ENCODE results near the gene CXCR5.
"Not testable (repeated sequence)": the region's sequence is repeated elsewhere in the genome, so short reads cannot be mapped to it uniquely, and the experiment has no call there.

CXCR5 gene, protein sequence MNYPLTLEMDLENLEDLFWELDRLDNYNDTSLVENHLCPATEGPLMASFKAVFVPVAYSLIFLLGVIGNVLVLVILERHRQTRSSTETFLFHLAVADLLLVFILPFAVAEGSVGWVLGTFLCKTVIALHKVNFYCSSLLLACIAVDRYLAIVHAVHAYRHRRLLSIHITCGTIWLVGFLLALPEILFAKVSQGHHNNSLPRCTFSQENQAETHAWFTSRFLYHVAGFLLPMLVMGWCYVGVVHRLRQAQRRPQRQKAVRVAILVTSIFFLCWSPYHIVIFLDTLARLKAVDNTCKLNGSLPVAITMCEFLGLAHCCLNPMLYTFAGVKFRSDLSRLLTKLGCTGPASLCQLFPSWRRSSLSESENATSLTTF

DNA sequence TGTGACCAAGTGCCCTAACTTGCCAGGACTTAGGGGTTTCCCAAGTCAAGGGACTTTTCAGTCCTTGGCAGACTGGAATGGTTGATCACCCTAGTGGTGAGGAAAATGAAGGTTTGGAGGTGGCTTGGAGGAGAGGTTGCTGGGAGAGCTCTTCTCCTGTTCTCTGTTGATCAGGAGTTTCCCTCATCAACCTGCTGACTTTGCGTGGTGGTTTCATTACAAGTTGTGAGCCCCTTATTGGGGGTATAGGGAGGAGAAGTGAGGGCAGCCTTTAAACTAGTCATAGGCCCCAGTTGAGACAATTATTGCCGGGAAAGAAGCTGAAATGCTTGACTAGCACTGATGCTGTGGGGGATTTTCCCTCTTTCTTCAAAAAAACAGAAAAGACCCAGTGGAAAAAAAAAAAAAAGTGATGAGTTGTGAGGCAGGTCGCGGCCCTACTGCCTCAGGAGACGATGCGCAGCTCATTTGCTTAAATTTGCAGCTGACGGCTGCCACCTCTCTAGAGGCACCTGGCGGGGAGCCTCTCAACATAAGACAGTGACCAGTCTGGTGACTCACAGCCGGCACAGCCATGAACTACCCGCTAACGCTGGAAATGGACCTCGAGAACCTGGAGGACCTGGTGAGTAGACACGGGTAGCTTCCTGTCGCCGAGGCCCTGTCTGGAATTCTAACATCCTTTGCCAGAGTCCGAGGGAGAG is at the start of gene CXCR5:
CXCR5 (plus strand) TSS at position 525 of the 704 bp plus-strand sequence; CDS start at position 575, 50 bp downstream.
- in situ Hi-C loops (cut with MboI; ENCODE audit: low sequenced_read_pairs): no loop called here

DNA sequence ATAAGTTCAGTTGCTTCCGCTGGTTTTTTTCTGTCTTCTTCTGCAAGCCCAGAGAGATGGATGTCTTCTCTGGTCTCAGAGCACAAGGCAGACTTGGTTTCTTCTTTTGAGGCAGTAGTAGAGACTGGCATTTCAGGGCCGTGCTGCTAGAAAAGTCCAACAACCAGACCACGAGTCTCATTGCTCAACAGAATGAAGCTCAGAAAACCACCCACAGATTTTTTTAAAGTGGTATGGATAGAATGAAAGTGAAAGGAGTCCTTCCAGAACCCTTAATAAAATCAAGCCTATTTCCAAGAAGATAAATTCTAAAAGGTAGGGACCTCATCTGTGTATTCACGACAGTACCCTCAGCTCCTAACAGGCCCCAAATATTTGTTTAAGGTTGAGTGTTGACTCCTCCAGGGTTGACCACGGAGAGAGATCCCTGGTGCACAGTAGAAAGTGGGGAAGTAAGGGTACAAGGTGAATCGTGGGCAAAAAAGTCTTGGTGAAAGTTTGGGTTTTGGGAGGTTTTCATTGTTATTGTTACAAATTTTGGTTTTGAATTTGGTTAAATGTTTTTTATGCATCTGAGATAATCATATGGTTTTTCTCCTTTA is 49.2 kb upstream of the CXCR5 start:
- in situ Hi-C loops (cut with MboI; ENCODE audit: low sequenced_read_pairs): no loop called here

DNA sequence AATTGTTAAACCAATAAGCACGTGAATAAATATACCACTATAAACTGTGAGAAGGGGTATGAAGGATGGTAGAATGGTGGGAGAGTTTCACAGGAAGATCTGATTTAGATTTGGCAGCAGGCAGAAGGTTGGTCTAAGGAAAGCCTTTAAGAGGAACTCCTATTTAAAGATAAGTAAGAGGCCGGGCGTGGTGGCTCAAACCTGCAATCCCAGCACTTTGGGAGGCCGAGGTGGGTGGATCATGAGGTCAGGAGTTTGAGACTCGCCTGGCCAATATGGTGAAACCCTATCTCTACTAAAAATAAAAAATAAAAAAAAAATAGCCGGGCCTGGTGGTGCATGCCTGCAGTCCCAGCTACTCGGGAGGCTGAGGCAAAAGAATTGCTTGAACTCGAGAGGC is 45.8 kb upstream of the CXCR5 start:
- in situ Hi-C loops (cut with MboI; ENCODE audit: low sequenced_read_pairs): no loop called here

DNA sequence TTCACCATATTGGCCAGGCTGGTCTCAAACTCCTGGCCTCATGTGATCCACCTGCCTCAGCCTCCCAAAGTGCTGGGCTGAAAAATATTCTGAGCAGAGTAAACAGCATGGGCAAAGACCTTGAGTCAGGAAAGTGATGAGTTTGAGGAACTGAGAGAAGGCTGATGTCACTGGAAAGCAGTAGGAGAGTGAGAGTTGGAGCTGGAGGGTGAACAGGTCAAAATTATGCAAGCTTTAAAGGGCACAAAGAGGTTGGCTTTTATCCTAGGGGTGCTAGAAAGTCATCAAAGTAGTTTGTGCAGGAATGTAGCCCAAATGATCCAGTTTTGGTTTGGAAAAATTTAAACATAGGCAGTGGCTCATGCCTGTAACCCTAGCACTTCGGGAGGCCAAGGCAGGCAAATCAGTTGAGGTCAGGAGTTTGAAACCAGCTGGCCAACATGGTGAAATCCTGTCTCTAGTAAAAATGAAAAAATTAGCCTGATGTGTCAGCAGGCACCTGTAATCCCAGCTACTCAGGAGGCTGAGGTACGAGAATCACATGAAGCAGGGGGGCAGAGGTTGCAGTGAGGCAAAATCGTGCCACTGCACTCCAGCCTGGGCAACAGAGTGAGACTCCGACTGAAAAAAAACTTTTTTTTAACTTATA is 44.7 kb upstream of the CXCR5 start:
- in situ Hi-C loops (cut with MboI; ENCODE audit: low sequenced_read_pairs): no loop called here

DNA sequence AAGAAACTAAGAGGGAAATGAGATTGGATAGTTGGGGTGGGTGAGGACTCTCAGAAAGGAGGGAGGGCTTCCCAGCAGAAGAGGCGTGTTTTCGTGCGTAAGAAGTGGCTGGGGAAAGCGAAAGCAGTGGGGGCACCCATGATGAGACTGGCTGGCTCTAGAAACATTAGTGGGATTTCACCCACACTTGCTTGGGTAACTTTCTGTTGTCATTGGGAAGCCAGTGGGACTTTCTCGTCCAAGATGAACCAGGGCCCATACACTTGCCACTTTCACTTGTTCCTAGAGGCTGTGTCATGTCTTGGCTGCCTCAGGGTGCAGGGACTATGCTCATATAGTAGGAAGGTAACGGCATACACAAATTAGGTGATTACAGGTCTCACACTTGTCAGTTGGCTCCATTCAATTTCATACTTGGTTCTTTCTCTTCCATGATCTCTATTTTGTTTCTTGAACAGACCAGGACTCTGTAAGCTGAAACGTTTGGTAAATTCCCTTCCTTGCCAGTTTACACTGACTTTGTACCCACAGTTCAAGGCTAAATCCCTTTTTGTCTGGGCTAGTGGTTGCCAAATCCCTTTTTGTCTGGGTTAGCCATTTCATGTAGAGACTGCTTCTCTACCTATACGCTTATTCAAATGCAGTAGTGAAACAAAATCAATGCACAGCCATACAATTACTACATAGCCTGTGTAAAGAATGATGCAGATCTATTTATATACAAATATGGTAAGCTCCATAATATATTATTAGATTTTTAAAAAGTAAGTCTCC is 42.0 kb upstream of the CXCR5 start:
- in situ Hi-C loops (cut with MboI; ENCODE audit: low sequenced_read_pairs): no loop called here

DNA sequence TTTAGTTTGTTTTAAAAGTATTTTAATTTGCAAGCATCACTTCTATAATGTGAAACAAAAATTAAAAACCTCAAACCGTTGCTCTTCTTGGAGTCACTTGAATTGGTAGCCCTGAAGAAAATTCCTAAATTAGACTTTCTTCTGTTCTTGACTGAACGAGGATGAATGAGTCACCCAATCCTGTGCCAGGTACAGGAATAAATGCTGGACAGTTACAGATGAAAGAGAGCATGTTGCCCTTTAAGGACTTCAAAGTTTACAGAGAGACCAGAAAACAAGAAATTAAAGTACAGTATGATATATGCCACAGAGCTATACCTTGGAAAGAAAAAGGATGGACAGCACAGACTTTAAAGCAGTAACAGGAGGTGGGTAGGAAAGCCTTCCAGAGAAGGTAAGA is 41.3 kb upstream of the CXCR5 start:
- in situ Hi-C loops (cut with MboI; ENCODE audit: low sequenced_read_pairs): no loop called here

DNA sequence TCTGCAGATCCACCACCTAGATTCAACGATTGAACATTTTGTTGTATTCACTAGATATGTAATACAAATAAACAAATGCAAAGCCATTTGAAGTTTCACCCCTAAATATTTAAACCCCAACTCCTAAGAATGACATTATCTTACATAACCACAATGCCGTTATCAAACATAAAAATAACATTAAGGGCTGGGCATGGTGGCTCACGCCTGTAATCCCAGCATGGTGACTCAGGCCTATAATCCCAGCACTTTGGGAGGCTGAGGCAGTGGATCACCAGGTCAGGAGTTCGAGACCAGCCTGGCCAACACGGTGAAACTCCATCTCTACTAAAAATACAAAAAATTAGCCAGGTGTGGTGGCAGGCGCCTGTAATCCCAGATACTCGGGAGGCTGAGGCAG is 40.8 kb upstream of the CXCR5 start:
- in situ Hi-C loops (cut with MboI; ENCODE audit: low sequenced_read_pairs): not testable (repeated sequence)

DNA sequence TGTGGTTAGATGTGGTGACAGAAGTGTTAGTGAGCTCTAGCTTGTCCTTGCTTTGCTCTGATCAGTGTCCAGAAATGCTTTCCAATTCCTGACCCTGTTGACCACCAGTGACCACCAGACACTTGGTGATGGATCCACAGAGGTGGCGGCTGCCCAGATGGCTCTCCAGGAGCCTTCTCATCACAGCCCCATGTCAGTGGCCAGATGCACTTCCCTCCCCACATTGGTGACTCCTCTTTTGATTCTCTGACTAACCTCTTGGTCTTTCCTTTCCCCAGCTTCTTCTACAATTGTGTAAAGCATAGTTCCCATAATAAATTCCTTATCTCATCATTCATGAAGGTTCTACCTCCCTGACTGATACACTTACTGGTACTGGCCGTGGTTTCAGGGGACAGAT is 40.1 kb upstream of the CXCR5 start:
- in situ Hi-C loops (cut with MboI; ENCODE audit: low sequenced_read_pairs): no loop called here

DNA sequence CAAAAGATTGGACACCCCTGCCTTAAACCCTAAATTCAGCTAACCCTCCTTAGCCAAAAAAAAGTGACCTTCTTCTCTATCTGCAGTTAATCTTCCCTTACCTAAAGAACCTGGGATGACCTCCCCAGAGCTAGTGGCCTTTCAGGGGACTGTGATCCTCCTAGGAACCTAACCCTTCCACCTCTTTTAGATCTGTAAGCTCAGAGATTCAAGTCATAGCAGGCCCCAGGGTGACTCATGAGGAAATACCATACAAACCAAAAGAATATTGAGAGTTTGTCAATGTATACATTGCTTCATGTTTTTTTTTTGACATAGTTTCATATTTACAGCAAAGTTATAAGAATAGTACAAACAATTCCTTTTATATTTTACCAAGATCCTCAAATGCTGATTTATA is 38.3 kb upstream of the CXCR5 start:
- in situ Hi-C loops (cut with MboI; ENCODE audit: low sequenced_read_pairs): no loop called here

DNA sequence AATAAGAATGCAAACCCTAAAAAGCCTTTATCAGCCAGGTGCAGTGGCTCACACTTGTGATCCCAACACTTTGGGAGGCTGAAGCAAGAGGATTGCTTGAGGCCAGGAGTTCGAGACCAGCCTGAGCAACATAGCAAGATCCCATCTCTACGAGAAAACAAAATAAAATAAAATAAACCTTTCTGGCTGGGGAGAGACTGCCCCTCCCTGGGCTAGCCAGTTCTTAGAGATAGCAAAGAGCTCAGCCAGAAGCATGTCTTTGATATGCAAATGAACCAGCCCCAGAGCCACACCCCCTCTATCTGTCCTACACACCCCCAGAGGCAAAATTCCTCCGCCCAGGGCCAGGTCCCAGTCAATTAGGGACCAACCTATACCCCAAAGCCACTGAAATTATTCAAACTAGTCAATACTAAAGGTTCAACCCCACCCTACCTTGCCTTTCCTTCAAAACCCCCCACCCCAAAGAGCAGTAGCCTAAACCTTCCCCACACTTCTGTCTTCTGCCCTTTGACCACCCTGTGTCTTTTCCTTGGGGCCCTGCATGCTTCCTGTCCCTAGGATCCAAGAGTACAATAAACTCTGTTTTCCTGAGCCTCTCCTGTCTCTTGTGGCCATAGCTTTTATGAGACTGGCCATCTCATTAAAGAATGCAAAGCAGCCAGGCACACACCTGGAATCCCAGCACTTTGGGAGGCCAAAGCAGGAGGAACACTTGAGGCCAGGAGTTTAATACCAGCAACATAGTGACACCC is 37.3 kb upstream of the CXCR5 start:
- in situ Hi-C loops (cut with MboI; ENCODE audit: low sequenced_read_pairs): no loop called here

DNA sequence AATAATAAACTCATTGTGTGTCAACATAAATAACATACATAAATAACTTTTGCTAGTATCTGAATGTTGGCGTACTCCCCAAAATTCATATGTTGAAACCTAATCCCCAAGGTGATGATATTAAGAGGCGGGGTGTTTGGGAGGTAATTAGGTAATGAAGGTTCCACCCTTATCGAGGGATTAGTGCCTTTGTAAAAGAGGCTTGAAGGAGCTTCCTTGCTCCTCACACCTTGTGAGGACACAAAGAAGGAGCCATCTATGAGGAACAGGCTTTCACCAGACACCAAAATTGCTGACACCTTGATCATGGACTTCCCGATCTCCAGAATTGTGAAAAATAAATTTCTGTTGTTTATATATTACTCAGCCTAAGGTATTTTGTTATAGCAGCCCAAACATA is 33.9 kb upstream of the CXCR5 start:
- in situ Hi-C loops (cut with MboI; ENCODE audit: low sequenced_read_pairs): no loop called here

DNA sequence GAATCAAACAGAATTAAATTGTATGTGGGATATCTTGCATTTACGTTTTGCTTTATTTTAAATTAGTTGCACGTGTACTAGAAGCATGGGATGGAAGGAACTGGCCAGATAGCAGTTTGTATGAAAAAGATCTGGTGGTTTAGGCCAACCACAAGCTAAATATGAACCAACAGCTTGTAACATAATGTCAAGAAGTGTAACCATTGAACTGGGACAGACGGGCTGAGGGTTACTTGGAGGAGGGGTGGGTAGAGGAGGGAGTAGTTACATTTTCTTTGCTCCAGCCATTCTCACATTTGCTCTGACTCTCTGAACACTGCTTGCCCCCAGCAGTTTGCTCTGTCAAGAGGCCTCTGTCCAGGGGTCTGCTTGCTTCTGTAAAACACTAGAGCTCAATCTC is 31.7 kb upstream of the CXCR5 start:
- in situ Hi-C loops (cut with MboI; ENCODE audit: low sequenced_read_pairs): no loop called here

DNA sequence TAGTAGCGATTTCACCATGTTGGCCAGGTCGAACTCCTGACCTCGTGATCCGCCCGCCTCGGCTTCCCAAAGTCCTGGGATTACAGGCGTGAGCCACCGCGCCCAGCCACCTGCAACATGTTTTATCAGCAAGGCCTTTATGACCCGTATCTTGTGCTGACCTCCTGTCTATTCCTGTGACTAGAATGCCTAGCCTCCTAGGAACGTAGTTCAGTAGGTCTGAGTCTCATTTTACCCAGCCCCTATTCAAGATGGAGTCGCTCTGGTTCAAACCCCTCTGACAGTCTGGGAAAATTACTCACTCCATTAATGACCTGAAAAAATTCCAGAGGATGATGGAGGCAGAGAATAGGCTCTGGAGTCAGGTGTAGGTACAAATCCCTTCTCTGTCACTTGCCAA is 30.0 kb upstream of the CXCR5 start:
- in situ Hi-C loops (cut with MboI; ENCODE audit: low sequenced_read_pairs): no loop called here

DNA sequence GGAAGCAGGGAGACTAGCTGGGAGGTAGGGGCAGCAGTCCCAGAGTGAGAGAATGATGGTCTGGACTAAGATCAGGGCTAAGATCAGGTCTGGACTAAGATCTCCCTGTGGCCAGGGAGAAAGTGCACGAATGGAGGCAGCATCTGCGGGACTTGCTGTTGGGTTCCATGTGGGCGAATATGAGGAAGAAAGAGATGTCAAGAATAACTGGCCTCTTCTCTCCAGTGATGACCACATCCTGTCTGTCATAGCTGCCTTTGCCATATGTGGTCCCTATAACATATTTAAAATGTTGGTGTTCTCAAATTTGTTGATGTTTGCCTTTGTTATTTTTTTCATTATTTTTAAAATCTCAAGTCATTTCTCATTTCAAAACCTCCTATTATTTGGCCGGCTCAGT is 27.4 kb upstream of the CXCR5 start:
- in situ Hi-C loops (cut with MboI; ENCODE audit: low sequenced_read_pairs): no loop called here

DNA sequence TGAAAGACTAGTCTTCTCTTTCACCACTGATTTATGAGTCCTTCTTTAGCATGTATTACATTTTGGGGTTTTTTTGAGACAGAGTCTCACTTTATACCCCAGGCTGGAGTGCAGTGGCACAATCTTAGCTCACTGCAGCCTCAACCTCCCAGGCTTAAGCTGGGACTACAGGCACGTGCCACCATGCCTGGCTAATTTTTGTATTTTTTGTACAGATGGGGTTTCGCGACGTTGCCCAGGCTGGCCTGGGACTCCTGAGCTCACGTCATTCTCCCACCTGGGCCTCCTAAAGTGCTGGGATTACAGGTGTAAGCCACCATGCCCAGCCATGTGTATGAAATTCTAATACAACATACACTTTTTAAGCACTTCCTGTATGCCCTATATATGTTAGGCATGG is 26.3 kb upstream of the CXCR5 start:
- in situ Hi-C loops (cut with MboI; ENCODE audit: low sequenced_read_pairs): no loop called here

DNA sequence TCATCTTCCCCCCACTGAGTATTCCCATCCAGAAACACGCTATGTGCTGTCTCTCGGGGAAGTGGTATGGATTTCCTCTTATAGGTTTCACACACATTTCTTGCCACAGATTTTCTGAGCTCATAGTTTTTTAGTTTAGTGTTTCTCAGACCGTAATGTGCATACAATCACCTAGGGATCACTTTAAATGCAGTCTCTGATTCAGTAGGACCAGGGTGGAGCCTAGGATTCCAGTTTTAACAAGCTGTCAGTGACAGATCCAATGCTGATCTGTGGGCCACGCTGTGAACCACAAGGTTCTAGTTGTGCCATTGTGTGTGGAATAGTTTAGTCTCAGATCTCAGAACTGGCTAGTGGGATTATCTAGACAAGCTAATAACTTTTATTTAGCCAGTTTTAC is 23.7 kb upstream of the CXCR5 start:
- in situ Hi-C loops (cut with MboI; ENCODE audit: low sequenced_read_pairs): no loop called here

DNA sequence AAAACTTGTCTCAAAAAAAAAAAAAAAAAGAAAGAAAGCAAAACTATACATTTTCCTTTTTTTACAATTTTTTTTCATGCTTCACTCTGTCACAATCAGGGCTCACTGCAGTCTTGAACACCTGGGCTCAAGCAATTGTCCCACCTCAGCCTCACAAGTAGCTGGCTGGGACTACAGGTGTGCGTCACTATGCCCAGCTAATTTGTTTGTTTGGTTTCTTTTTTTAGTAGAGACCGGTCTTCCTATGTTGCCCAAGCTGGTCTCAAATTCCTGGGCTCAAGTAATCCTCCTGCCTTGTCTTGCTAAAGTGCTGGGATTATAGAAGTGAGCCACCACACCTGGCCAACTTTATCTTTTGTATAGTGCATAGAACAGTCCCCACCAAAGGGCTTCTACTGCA is 15.0 kb upstream of the CXCR5 start:
- in situ Hi-C loops (cut with MboI; ENCODE audit: low sequenced_read_pairs): no loop called here

DNA sequence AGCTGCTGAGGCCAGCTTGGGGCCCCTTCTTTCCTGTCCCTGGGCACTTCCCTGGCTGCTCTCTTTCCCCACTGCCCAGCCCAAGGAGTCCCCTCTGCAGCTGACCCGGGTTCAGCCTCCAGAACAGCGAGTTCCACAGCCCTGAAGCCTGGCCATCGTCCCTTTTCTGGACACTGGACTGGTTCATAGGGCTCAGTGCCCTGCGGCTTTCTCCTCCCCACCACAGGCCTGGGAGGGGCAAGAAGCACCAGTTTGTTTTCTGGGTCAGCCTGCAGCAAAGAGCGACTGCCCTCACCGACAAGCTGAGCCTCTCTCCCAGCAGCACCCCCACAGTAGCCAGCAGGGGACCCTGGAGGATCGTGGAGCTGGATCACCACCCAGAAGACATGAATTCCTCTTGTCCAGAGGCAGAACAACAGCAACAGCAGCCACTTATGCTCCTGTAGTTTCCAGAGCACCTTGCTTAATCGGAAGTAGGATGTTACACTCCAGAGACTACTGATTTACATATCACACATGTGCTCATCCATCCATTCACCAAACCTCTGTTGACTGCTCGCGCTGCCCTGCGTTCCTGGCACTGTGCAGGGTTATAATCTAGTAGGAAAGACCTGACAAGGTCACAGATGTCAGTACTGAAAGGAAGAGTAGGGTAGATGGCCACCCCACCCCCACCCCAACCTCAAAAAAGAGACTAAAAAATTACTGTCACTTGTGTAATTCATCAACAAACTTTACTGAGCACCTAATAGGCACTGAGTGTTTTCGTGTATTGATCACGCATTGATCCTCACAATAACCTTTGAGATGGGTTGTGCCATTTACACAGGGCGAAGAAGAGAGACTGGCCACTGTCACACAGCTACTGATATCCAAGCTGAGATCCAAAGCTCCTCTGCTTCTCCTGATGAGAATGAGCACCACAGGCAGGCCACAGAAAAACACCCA is 13.0 kb upstream of the CXCR5 start:
- in situ Hi-C loops (cut with MboI; ENCODE audit: low sequenced_read_pairs): no loop called here

DNA sequence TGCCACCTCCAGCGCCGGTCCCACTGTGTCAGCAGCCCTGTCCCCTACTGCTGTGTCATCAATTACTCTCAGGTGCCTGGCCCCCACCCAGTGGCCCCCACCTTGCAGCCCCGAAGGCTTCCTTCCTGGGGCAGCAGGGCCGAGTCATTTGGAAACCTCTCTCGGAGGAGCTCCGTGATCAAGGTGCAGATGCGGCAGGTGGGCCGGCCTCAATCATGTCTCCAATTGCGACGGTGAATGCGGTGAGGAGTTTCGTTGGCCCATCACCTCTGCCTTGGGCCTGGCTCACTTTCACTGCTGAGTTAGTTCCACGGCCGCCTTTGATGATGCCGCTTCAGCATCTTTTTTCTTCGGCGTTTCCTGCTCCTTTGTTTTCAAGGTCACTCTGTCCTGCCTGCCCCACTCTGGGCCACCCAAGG is 11.3 kb upstream of the CXCR5 start:
- in situ Hi-C loops (cut with MboI; ENCODE audit: low sequenced_read_pairs): no loop called here

Data from HL-60/S4 treated with phorbol 12-myristate 13-acetate at 8.2 ng/mL for 4 days and 3 days (cell line).